HG03025 (cell line): Measurements from ENCODE around the gene GGNBP2.

ENCODE experiments used
- ATAC-seq: cut with Tn5 transposase; IDR thresholded peaks from one replicate; pipeline ENCODE4 v1.9.1; 2021; ENCODE audit warnings: mild to moderate bottlenecking, moderate library complexity; ENCODE audit not compliant: unreplicated experiment, low FRiP score

GGNBP2 gene

DNA sequence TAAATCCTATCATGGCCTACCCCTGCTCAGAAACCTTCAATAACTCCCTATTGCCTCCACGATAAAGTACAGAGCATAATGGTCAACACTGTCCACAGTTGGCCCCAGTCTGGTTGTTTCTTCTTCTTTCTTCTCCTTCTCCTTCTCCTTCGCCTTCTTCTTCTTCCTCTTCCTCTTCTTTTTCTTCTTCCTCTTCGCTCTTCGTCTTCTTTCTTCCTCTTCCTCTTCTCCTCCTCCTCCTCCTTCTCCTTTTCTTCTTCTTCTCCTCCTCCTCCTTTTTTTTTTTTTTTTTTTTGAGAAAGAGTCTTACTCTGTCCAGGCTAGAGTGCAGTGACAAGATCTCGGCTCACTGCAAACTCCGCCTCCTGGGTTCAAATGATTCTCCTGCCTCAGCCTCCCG is 80.5 kb downstream of the GGNBP2 start:
- no peak for ATAC-seq

DNA sequence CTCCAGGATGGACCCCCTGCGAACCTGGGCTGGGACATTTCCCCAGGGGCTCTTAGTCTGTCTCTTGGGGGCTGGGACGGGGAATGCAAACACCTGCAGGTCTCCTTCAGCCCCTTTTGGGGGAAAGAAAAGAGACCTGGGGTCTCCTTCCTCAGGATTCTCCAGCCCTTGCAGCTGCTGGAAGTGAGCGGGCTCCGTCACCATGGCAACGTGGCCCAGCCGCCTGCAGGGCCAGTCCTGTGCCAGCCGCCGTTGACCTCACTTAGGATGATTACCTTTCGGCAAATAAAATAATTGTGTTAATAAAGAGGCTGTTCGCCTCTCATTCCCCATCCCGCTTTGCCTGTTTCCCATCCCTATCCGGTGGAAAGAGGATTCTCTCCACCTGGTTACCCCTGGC is 82.4 kb downstream of the GGNBP2 start:
- no peak for ATAC-seq

DNA sequence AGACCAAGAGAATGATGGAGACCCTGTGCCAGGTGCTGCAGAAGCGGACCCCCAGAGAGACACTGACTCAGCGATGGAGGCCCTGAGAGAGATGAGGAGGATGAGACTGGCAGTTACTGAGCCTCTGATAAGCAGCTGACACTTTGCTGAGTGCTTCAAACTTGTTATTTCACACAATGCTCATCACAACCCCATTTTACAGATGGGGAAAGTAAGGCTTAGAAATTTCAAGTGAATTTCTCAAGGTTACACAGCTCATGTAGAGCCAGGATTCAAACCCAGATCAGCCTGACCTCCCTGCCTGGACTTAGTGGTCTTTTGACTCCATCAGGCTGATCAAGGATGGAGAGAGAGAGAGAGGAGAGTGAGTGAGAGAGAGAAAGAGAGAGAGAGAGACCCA is 83.9 kb downstream of the GGNBP2 start:
- no peak for ATAC-seq

DNA sequence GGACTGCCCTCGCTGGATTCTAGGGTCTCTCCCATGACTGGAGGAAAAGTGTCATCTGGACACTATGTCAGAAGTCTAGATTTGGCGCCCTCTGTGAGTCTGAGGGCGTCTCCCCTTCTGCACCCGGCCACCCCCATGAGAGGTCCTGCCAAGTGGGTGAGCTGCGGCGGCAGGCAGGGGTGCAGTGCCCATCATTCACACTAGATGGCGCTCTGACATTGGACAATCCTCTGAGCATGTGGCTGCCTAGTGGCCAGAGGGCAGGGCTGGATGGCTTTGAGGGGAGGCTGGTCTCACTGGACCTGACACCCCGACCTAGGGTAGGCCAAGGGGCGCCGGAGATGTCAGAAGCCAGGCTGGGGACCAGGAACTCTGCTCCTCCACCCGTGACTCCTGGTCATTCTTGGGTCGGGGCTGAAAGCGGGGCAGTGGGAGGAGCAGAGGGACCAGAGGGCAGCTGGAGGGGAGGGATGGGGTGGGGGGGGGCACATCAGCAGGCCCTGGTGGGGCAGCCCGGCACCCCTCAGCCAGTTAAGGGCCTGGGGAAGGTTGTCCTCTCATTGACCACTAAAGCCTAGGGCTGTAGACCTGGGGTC is 84.6 kb downstream of the GGNBP2 start:
- ATAC-seq = no peak

GRCh38 chr17:36629970-36630502 is 85.3 kb downstream of the GGNBP2 start:
- no peak for ATAC-seq

DNA sequence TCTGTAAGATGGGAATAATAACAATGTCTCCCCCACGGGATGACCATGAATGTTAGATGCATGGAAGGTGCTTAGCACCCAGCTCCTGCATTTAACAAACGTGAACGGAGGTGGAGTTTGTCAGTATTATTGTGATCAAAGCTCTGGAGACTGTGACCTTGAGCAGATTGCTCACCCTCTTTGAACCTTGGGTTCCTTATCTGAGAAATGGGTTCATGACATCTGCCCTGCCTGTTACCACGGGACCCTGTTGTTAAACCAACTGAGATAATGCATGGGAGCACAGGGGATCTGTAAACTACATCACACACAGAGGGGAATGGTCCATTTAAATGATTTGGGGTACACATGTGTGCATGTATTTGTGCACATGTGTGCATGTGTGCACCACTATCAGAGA is 86.3 kb downstream of the GGNBP2 start:
- no peak for ATAC-seq

DNA sequence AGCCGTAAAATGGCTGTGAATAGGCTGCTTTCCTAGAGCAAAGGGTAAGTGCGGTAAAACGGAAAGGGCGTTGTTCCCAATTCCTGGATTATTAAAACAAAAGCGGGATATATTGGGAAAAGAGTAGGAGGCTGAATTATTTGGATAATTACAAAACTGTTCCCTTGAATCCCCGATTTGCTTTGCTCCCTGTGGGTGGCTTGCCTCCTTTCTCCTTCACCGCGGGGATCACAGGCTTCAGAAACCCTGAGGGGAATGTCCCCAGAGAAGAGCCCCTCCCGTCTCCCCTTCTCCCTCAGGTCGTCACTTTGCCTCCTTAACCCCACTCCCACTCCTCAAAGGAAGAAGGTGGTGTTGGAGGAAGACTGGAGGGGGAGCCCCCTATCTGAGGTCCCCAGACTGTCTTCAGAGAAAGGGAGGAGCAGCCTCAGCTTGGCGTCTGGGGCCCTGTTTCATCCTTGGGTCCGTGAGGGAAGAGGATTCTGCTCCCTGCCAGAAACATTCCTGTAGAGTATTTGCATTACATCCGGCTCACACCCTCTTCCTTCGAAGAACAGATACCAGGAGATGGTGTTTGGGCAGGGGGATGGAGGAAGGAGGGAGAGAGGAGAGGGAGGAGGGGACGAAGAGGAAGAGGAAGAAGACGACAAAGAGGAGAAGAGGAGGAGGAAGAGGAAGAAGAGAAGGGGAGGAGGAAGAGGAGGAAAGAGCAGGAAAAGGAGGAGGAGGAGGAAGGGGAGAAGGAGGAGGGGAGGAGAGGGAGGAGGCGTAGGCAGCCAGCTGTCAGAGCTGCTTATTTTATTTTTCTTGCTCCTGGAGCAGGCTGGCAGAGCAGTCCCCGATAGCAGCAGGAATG is 88.4 kb downstream of the GGNBP2 start:
- no peak for ATAC-seq
